ENCODE results near the gene ARL4A. TPM values are rescaled to one million over a fixed set of nuclear protein-coding genes. Genes with fewer than 3 reads are reported as not detected.
A peak's percentile ranks its signal among the peaks of the same experiment; 100 is the strongest.

ARL4A gene
- total RNA-seq, 1 donor from 2014 or later: 44.8 TPM

DNA sequence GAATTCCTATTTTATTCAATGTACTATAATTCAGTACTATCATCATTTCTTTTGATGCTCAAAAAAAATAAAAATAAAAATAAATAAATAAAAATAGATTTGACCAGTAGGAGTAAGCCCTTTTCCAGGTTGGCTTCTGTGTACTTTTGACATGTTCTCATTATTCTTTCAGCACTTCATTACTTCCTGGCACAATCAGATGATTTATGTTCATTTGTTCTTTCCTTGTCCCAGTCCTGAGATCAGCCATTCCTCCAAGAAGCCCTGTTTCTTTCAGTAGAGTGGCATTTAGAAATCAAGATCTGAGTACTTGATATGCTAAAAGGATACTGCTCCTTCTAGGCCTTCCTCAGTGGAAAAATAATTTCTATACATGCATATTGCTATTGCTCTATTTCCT, 20.9 kb downstream of the ARL4A start:
- no peak for DNase-seq
- Histone ChIP-seq H3K36me3 (no peaks in the 10 kb centered on the region), H3K27me3 (ENCODE audit: low read depth) (no peaks in the 10 kb centered on the region), H3K4me1 (no peaks in the 10 kb centered on the region), H3K4me3 (no peak overlapping the region), H3K27ac (no peak overlapping the region), H3K9me3 (no peaks in the 10 kb centered on the region)
- TF ChIP-seq CTCF (IDR thresholded peaks at IDR 0.05): no peak
- intact Hi-C loops (cut with DNase I): no loop called here
- no peak for ATAC-seq

DNA sequence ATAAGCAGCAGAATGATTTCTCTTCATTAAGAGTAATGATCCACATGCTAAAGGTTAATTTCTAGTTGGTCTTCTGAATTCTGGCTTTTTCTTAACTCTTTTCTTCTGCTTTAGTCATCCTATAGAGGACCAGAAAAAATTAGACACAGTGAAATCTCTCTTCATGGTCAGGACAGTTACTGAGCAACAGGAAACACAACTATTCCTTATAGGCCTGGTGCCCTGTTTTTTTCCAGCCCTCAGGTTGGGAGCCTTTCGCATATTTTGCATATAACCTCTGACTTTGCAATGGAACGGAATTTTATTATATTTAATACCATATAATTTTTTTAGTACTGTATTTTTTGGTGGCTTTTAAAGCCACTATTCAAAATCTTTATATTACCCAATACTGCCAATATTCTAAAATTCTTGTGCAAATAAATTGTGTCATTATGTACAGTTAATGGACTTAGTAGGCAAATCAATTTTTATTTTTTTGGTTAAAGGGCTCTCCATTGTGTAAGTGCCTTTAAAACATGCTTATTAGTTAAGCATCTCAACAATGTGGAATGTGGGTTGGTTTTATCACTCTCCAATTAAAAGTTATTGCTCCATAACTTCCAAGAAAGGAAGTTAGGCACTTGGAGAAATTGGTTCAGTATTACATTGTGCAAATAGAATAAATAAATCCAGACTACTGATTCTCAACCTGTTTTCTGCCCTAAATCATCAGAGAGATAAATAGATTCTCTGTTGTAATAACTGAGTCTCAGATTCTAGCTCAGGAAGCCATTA, 22.5 kb downstream of the ARL4A start:
- no peak for DNase-seq
- intact Hi-C loops (cut with DNase I): no loop called here
- Histone ChIP-seq H3K36me3 (no peaks in the 10 kb centered on the region), H3K27ac (no peak overlapping the region), H3K9me3 (no peaks in the 10 kb centered on the region), H3K27me3 (ENCODE audit: low read depth) (no peaks in the 10 kb centered on the region), H3K4me3 (no peak overlapping the region), H3K4me1 (peaks cover under 1% of the 10 kb centered on the region)
- peak; percentile 60 to 66 for ATAC-seq
- no peak for TF ChIP-seq CTCF (IDR thresholded peaks at IDR 0.05)

DNA sequence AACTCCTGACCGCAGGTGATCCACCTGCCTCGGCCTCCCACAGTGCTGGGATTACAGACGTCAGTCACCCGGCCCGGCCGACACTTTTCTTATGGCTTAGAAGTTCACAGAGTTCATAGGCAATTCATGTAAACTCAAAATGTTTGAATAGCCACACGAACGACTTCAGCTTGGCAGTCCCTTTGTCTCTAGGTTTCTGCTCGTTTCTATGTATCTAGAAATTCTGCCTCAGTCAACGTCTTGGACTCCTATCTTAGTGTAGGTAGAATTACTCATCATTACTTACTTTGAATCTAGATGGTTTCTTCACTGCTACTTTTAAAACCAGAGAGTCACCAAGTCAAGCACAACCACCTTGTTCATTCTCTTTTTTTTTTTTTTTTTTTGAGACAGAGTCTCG, 23.7 kb downstream of the ARL4A start:
- Histone ChIP-seq H3K27me3 (ENCODE audit: low read depth) (no peaks in the 10 kb centered on the region), H3K4me3 (no peak overlapping the region), H3K4me1 (peaks cover 12% of the 10 kb centered on the region), H3K9me3 (no peaks in the 10 kb centered on the region), H3K36me3 (no peaks in the 10 kb centered on the region), H3K27ac (no peak overlapping the region)
- TF ChIP-seq CTCF (IDR thresholded peaks at IDR 0.05): no peak
- DNase-seq (no peak), ATAC-seq (no peak)
- intact Hi-C loops (cut with DNase I): no loop called here

- intact Hi-C loops (cut with DNase I): no loop called here
- Histone ChIP-seq H3K27me3 (ENCODE audit: low read depth) (no peaks in the 10 kb centered on the region), H3K27ac (no peak overlapping the region), H3K9me3 (no peaks in the 10 kb centered on the region), H3K36me3 (no peaks in the 10 kb centered on the region), H3K4me3 (no peak overlapping the region), H3K4me1 (peaks cover 23% of the 10 kb centered on the region)
- ATAC-seq (peak in 1 of 2 donors; percentile 29), DNase-seq (no peak)
- TF ChIP-seq CTCF (IDR thresholded peaks at IDR 0.05): no peak
These were observed 24.8 kb downstream of the ARL4A start for GRCh38 chr7:12712236-12712635.

DNA sequence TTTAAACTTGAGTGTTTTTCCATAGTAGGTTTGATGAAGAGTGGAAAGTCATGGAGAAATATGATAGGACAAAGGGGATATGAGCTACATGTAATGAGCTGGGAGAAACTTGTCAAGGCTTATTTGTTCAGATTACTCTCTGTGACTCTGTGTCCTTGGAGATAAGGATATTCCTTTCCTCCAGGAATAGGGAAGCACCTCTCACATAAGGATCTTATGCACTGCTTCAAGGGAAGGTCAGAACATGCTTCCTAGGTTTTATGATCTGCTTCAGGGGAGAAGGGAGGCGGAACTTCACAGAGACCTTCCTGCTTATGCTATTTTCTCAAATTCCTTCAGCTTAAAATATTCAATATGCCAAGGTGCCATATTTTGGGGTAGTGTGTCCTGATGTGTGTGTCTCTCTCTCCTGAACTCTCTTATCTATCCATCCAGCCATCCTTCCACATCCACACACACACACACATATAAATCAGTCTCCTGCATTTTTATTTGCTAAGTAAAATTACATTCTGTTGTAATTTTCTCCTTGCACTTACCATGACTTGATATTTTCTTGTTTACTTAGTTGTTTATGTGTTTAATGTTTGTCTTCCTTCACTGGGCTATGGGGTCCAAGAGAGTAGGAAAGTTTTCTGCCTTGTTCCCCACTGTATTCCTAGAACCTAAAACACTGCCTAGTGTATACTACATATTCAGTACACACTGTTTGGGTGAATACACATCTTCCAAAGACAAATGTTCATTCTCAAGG, 26.4 kb downstream of the ARL4A start:
- H3K27ac ChIP-seq: no peak overlapping the region
- no peak for DNase-seq

More for the DNA sequence above, 26.4 kb downstream of the ARL4A start:
- H3K4me3 ChIP-seq: no peak overlapping the region
- peaks cover 28% of the 10 kb centered on the region for H3K4me1 ChIP-seq
- no peak for TF ChIP-seq CTCF (IDR thresholded peaks at IDR 0.05)
- no peaks in the 10 kb centered on the region for H3K9me3 ChIP-seq
- no peaks in the 10 kb centered on the region for H3K36me3 ChIP-seq
- intact Hi-C loops (cut with DNase I): no loop called here
- ATAC-seq: no peak
- H3K27me3 ChIP-seq (ENCODE audit: low read depth): no peaks in the 10 kb centered on the region

All from lower lobe of right lung (tissue), 2 donors.